Dedifferentiated amniotic fluid mesenchymal stem cell (primary cell): ENCODE results near the gene TCOF1.

ENCODE experiments used
- DNase-seq: peaks from one replicate; pipeline ENCODE4 v3.0.0-alpha.2; 2016; ENCODE audit errors: extremely low spot score

Gene TCOF1

GRCh38 chr5:150357326-150358260 lies at the start of gene TCOF1:
Gene TCOF1, plus strand, starts transcription at chr5:150357697. Its CDS starts 50 bp downstream, at chr5:150357747.
- peak; percentile 94 for DNase-seq

- DNase-seq, result no peak
Measured at GRCh38 chr5:150309101-150309885, 48.2 kb upstream of the TCOF1 start.

DNA sequence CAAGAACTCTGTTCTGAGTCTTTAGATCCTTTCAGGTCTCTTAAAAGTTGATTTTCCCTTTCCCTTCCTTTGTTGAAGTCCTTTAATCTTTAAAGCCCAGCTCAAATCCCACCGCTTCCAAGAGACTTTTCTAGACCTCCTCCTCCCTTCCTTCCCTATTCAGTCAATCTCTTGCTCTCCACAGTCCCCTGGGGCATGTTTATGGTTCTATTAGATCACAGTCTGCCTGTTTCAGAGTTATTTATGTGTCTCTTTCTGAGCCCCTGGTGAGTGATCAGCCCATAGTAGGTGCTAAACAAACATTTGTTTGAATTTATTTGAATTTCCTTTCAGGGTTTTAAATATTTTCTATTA lies 47.6 kb upstream of the TCOF1 start:
- no peak for DNase-seq

DNA sequence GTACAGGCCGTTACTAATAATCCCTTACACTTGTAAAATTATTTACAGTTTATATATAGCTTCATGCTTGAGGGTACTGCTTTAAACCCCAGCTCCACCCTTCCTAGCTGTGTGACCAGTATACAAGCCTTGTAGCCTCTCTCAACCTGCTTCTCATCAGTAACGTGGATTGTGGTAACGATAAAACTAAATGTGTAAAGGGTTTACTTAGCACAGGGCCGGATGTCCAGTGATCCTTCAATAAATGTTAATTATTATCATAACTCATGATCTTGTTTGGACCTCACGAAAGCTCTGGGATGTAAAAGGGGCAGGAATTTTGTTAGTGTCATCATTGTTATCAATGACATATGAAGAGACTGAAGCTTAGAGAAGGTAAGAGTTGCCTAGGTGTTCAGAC lies 47.3 kb upstream of the TCOF1 start:
- DNase-seq, result no peak

- DNase-seq, result no peak
Measured at GRCh38 chr5:150311015-150311692, 46.3 kb upstream of the TCOF1 start.

- DNase-seq, result no peak
Measured at GRCh38 chr5:150312518-150312917, 45.0 kb upstream of the TCOF1 start.

GRCh38 chr5:150313501-150313900 lies 44.0 kb upstream of the TCOF1 start:
- no peak for DNase-seq

DNA sequence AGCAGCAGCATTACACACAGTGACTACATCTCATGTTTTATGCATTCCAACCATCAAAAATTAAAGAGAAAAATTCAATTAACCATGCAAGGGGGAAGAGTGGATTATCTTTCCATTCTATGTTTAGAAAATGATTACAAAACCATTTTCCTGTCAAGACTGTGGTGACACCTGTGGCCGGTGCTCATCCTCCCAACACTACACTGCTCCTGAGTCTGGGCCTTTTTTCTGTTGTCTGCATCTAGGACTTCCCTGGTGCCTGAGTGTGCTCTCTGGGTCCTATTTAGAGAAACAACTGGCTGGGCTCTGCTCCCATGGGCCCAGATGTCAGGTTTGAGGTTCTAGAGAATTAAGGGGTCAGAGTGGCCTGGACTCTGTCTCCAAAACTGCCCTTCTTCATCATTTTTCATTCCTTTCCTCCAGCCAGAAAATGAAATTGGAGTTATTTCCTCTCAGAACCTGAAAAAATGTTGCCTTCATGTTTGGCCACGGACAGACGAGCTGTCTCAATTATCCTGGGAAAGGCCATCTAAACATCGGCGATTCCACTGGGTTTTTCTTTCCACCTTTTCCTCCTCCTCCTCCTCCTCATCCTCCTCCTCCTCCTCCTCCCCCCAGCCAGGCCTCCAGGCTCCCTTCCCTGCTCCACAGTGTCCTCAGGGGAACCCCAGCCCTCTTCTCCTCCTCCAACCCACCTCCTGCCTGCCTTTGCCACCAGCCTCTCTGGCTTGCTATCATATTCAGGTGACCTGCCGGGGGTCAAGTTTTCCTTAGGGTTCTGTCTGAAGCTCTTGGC lies 43.4 kb upstream of the TCOF1 start:
- no peak for DNase-seq

DNA sequence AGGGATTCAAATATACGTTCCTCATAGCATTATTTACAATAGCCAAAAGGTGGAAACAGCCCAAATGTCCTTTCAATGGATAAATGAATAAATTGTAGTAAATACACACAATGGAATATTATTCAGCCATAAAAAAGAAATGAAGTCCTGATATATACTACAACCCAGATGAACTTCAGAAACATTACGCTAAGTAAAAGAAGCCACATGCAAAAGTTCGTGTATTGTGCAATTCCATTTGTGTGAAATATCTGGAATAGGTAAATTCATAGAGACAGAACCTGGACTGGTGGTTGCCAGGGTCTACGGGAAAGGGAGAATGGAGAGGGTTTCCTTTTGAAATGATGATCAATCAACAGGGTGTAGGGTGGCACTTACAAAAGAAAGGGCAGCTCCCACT lies 42.3 kb upstream of the TCOF1 start:
- DNase-seq, result no peak

DNA sequence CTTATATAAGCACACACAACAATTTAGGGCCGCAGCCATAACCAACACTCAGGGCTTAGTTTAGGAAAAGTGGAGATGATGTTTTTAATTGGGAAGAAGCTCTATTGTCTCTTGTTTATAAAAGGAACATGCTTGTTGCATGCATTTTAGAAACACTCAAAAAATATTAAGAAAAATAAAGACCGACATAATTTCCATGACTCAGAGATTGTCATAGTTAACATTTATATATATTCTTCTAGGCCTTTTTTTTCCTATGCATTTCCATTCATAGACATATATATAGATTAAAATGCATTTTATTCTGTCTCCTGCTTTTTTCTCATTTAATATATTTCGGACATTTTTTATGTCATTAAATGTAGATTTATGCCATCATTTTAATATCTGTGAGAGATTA lies 41.2 kb upstream of the TCOF1 start:
- DNase-seq, result no peak

- DNase-seq, result peak; percentile 57
Measured at GRCh38 chr5:150317048-150318003, 40.2 kb upstream of the TCOF1 start.

- DNase-seq, result no peak
Measured at GRCh38 chr5:150318613-150319483, 38.6 kb upstream of the TCOF1 start.

GRCh38 chr5:150319484-150319790 lies 38.1 kb upstream of the TCOF1 start:
- DNase-seq, result no peak

DNA sequence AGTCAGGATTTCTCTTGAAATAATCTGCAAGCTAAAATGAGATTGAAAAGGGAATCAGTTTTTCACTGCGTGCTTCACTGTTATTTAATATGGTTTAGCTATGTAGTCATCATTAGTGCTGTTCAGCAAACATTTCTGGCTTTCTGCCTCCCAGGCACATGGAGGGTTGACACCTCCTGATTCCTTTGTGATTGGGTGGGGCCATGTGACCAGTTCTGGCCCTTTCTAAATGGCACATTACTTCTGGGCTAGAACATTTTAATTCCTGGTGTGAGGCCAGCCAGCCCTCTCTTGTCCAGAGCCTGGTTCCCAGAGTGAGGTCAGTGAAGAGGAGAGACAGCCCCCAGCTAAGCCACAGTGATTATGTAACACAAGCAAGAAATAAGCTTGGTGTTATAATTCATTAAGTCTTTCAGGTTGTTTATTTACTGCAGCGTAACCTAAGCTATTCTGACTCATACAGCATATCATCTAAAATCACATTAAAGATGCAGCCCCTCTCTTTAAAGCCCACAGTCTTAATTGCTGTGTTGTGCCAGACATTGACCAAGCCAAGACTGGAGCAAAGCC lies 37.4 kb upstream of the TCOF1 start:
- peak; percentile 63 for DNase-seq

GRCh38 chr5:150321211-150321610 lies 36.3 kb upstream of the TCOF1 start:
- DNase-seq, result no peak

DNA sequence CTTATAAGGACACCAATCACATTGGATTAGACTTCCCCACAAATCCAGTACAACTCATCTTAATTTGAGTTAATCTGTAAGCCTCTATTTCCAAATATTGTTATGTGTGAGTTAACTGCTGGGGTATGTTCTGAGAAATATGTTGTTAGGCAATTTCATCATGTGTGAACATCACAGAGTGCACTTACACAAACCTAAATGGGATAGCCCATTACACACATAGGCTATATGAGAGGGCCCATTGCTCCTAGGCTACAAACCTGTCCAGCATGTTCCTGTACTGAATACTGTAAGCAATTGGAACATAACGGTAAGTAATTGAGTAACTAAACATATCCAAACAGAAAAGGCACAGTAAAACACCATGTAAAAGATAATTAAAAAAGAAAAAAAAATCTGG lies 35.7 kb upstream of the TCOF1 start:
- no peak for DNase-seq

GRCh38 chr5:150322202-150322601 lies 35.3 kb upstream of the TCOF1 start:
- DNase-seq, result no peak

GRCh38 chr5:150323092-150323491 lies 34.4 kb upstream of the TCOF1 start:
- DNase-seq, result no peak

- DNase-seq, result no peak
Measured at GRCh38 chr5:150323819-150324218, 33.7 kb upstream of the TCOF1 start.
